ENCODE data around the gene KIAA0753.

DNA sequence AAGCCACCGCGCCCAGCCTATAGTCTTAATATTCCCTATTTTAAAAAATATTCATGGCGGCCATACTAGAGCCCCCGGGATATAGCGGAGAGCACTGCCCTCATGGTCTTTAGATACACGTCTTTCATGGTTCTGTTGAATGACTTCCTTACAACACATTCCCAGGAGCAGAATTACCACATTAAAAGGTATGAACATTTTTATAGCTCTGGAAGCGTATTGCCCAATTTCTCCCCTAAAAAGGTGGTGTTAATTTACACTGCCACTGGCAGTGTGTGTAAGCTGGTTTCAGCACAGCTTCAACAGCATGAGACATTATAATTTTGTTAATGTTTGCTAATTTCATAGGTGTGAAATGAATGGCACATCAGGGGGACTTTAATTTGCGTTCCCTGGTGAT is 30.1 kb upstream of the KIAA0753 start:
- TF ChIP-seq EZH2 (IDR thresholded peaks at IDR 0.05; ENCODE audit: insufficient read depth, poor library complexity, severe bottlenecking) (no peak), EZH2phosphoT487 (IDR thresholded peaks at IDR 0.05; ENCODE audit: insufficient read depth, low read depth) (no peak)
